HG03175 (cell line): ENCODE measurements around the gene TNFRSF8.
"Not testable (repeated sequence)": the region's sequence is repeated elsewhere in the genome, so short reads cannot be mapped to it uniquely, and the experiment has no call there.

Experiments
- ATAC-seq: cut with Tn5 transposase; IDR thresholded peaks from one replicate; pipeline ENCODE4 v1.9.1; 2021; ENCODE audit warnings: mild to moderate bottlenecking, moderate library complexity; ENCODE audit not compliant: unreplicated experiment

The TNFRSF8 gene

GRCh38 chr1:12063141-12064072, at the start of gene TNFRSF8:
Gene TNFRSF8 (plus strand): TSS chr1:12063303. CDS start chr1:12063599, 296 bp downstream.
- ATAC-seq, result no peak

- no peak for ATAC-seq
Observed at GRCh38 chr1:12014141-12014991, 48.7 kb upstream of the TNFRSF8 start.

- ATAC-seq, result no peak
Observed at GRCh38 chr1:12015001-12015491, 48.1 kb upstream of the TNFRSF8 start.

GRCh38 chr1:12015499-12015898, 47.6 kb upstream of the TNFRSF8 start:
- no peak for ATAC-seq

- no peak for ATAC-seq
Observed at GRCh38 chr1:12016182-12016581, 46.9 kb upstream of the TNFRSF8 start.

- ATAC-seq, result no peak
Observed at GRCh38 chr1:12019858-12020509, 43.1 kb upstream of the TNFRSF8 start.

- ATAC-seq, result no peak
Observed at GRCh38 chr1:12021616-12022015, 41.5 kb upstream of the TNFRSF8 start.

GRCh38 chr1:12022036-12022435, 41.1 kb upstream of the TNFRSF8 start:
- no peak for ATAC-seq

GRCh38 chr1:12026586-12026985, 36.5 kb upstream of the TNFRSF8 start:
- no peak for ATAC-seq

- ATAC-seq, result no peak
Observed at GRCh38 chr1:12028248-12028647, 34.9 kb upstream of the TNFRSF8 start.

- ATAC-seq, result no peak
Observed at GRCh38 chr1:12028957-12029511, 34.1 kb upstream of the TNFRSF8 start.

GRCh38 chr1:12029720-12030339, 33.3 kb upstream of the TNFRSF8 start:
- ATAC-seq, result no peak

- no peak for ATAC-seq
Observed at GRCh38 chr1:12031039-12031980, 31.8 kb upstream of the TNFRSF8 start.

GRCh38 chr1:12032161-12032621, 30.9 kb upstream of the TNFRSF8 start:
- ATAC-seq, result no peak

- not testable (repeated sequence) for ATAC-seq
Observed at GRCh38 chr1:12033441-12033840, 29.7 kb upstream of the TNFRSF8 start.

- no peak for ATAC-seq
Observed at GRCh38 chr1:12034381-12034801, 28.7 kb upstream of the TNFRSF8 start.

GRCh38 chr1:12035312-12035711, 27.8 kb upstream of the TNFRSF8 start:
- ATAC-seq, result no peak

- ATAC-seq, result no peak
Observed at GRCh38 chr1:12037486-12038355, 25.4 kb upstream of the TNFRSF8 start.
